Nasal cavity respiratory epithelium epithelial cell of viscerocranial mucosa (primary cell): ENCODE data around the gene DIO1. TPM values are rescaled to one million over a fixed set of nuclear protein-coding genes. Genes with fewer than 3 reads are reported as not detected.

Experiments used
- total RNA-seq: library from RNA; depleted of rRNA; stranded (reverse); fragments of >200 nt; gene quantifications from 2 replicates; pipeline ENCODE4 v1.2.3, GENCODE V29; 2014

The DIO1 gene
- total RNA-seq = not detected in 2 replicates

GRCh38 chr1:53893999-53894636 lies at the start of gene DIO1:
Gene DIO1 (plus strand): TSS chr1:53894187. CDS start chr1:53894211, 24 bp downstream.

DNA sequence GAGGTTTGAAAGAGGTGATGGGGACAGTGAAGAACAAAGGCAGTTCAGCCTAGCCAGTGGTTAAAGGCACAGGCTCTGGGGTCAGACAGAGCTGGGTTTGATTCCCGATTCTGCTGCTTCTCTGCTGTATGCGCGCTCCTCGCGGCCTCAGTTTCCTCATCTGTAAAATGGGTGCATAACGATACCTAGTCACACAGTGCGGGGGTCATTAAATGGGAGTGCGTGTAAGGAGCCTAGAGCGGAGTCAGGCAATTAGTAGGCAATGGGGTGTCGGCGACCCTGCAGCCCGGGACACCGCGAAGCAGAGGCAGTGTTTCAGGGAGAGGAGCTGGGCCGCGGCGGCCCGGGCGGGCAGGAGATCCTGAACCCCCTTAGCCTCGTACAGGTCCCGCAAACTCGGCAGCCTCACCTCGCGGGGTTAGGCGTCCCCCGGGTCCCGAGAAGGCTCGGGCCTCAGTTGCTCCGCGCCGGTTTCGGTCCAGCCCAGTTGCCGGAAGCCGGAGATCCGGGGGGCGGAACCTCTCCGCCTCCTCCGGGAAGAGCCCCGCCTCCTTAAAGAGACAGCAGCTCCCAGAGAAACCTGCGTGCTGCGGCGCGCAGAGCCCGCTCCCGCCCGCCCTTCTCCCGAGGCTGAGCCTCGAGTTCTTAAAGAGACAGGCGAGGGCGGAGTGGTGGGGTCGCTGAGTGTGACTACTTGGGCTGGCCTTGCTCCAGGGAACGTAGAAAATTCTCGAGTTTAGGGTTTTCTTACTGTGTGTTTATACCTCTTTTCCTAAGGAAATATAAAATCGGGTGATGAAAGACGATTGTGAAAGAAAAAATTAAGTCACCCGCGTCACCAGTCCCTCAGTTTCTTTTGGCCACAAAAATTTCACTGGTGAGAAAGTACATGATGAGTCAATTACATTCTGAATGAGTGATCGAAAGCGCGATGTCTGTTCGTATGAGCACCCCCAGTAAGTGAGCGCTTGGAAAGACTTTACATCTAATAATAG lies 4.4 kb upstream of the DIO1 start, which contains the start of gene YIPF1:
Gene YIPF1, minus strand, starts transcription at position 494 of the 995 bp plus-strand sequence. CDS start 860 bp downstream, outside the sequence.

GRCh38 chr1:53945433-53946251 lies 51.7 kb downstream of the DIO1 start, which contains the start of gene IFT25:
Gene IFT25 (minus strand): TSS chr1:53945699. CDS start chr1:53940082, 5,617 bp downstream.

GRCh38 chr1:53946252-53947171 lies 52.5 kb downstream of the DIO1 start, which contains the start of gene LRRC42:
Gene LRRC42 (plus strand): TSS chr1:53946350. CDS start chr1:53952000, 5,650 bp downstream.

Other genes starting within 250 kb of the DIO1 start
- not detected in 2 replicates for gene GLIS1, start 155.0 kb upstream of the DIO1 start, total RNA-seq
- 19.6 and 20.2 TPM in 2 replicates for gene NDC1, start 55.9 kb upstream of the DIO1 start, total RNA-seq
- 24.9 and 29.5 TPM in 2 replicates for gene YIPF1, start 4.4 kb upstream of the DIO1 start, total RNA-seq
- 11.3 and 14.3 TPM in 2 replicates for gene IFT25, start 51.5 kb downstream of the DIO1 start, total RNA-seq
- 49.2 and 50.0 TPM in 2 replicates for gene LRRC42, start 52.2 kb downstream of the DIO1 start, total RNA-seq
- under 0.01 and 0.43 TPM in 2 replicates for gene LDLRAD1, start 124.0 kb downstream of the DIO1 start, total RNA-seq
- gene TMEM59, start 159.0 kb downstream of the DIO1 start, total RNA-seq = 149 and 349 TPM in 2 replicates
- gene TCEANC2, start 159.4 kb downstream of the DIO1 start, total RNA-seq = 2.4 and 4.2 TPM in 2 replicates